Measurements from ENCODE around the gene GCKR.

The GCKR gene, protein sequence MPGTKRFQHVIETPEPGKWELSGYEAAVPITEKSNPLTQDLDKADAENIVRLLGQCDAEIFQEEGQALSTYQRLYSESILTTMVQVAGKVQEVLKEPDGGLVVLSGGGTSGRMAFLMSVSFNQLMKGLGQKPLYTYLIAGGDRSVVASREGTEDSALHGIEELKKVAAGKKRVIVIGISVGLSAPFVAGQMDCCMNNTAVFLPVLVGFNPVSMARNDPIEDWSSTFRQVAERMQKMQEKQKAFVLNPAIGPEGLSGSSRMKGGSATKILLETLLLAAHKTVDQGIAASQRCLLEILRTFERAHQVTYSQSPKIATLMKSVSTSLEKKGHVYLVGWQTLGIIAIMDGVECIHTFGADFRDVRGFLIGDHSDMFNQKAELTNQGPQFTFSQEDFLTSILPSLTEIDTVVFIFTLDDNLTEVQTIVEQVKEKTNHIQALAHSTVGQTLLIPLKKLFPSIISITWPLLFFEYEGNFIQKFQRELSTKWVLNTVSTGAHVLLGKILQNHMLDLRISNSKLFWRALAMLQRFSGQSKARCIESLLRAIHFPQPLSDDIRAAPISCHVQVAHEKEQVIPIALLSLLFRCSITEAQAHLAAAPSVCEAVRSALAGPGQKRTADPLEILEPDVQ

DNA sequence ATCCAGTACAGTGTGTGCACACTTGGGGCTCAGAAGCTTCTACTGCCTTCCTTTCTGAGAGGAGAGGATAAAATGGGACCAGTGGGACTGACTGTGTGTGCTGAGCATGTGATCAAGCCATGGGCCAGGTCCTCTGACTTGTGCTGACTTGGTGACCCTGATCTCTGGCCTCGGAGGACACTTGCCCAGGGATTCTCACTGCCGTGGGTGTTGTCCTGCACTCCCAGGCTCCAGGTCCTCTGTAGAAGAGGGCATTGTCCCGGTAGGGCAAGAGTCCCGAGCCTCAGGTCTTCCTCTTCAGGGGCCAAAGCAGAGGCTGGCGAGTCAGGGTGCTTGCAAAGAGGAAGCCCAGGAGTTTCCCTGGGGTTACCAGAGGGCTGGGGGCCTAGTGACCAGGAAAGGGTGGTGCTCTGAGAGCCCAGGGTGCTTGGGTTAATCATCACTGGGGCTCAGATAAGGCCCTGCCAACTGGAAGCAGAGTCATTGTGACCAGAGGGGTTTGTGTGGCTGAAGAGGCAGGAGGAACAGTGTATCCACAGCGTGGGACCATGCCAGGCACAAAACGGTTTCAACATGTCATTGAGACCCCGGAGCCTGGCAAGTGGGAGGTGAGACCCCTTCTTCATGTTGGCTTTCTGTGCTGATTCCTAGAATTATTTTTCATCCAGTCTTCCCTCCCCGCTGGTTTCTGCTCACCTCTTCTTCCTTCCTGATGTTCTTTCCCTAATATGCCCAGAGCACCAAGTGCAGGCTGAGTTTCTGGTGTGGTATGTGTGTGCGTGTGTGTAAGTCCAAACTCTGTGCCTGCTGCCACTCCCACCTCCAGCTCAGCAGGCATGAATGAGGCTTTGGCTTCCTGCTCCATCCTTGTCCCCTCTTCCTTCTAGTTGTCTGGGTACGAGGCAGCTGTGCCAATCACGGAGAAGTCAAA lies at the start of gene GCKR:
TSS of gene GCKR (plus strand) at position 483 of the 931 bp plus-strand sequence. CDS start at position 549, 66 bp downstream.
- no peak for ATAC-seq

DNA sequence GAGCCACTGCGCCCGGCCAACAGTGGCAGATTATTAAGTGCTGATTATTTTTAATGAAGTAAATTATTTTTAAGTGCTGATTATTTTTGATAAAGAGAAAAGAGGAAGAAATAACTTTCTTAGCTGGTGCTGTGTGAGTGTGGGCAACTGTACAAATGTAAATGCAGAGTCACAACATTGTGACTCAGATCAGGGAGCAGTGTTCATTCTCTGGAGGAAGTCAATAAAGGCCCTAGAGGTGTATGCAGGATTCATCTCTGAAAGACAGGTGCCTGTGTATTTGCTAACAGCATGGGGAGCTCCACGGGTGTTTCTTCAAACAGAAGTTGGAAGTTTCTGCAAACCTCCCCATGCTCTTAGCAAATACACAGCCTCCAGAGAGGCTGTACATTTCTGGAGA lies 48.3 kb upstream of the GCKR start:
- no peak for ATAC-seq

DNA sequence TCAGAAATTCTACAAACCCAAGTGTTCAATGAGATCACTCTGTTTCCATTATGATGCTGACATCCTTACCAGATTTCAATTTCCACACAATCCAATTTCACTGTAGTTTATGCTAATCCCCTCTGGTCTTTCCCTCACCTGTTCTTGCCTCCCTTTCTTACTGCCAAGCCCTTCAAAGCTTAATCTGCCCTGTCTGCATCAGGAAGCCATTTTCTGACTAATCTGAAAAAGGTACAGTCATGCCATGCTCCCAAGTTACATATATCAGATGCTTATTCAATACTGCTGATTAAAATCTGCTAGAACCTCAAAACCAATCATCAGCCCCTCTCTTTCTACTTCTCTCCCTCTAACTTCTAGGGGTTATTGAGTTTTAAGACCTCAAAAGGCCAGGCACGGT lies 45.5 kb upstream of the GCKR start:
- peak in 1 of 2 donors; percentile 53 for ATAC-seq

DNA sequence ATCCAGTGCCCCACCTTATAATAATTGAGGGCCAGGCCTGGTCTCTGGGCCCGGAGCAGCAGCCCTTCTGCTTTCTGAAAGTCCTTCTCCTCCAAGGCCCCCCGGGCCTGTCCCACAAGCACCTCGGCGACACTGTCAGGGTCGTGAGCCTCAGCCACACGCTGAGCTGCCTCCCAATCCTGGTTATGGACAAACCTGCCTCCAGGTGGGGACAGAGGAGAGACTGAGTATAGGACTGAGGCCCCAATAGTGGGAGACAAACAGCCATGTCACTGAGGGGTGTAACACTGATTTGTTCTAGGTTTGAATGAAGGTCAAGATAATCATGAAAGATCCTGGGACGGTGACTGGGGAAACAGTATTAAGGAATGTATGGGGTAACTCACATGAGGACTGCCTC lies 42.7 kb upstream of the GCKR start:
- ATAC-seq: no peak

DNA sequence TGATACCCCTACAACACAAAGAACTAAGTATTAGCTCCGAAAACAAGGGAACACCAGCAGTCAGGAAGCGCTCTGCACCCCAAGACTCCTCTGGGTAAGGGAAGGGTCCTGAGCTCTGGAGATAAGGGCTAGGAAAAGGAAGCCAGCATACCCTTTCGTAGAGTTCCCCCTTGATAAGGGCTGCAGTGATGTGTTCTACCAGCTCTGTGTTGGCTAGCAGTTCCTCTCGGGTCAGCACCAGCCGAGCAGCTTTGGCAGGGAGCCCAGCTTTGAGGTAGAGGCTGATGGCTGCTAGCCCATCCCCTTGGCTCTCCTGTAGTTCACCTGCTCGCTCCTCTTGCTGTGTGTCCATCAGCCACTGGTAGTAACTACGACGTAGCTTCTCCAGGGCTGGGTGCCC lies 35.5 kb upstream of the GCKR start:
- no peak for ATAC-seq

DNA sequence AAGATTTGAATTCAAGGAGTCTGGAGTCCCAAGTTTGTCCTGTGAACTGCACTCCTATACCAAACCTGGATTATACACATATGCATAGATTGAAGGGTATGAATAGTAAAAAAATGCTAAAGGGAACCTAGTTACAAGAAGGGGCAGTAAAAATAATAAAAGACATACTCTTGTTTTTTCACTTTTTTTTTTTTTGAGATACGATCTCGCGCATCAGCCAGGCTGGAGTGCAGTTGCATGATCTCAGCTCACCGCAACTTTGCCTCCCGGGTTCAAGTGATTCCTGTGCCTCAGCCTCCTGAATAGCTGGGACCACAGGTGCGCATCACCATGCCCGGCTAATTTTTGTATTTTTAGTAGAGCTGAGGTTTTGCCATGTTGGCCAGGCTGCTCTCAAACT lies 32.2 kb upstream of the GCKR start:
- no peak for ATAC-seq

DNA sequence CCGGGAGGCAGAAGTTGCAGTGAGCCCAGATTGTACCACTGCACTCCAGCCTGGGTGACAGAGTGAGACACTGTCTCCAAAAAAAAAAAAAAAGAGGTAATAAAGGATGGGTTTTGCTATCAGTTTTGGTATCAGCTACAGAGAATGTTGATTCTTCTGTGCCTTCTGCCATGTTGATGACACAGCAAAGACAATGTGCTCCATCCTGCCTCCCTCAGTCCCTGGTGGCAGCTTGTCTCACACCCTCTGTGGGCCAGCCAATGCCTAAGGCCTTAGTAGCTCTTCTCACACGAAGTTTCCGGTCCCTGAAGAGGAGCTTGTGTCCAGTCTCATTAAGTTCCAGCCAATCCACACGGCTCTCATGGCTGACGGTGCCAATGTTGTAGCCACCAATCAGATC lies 24.7 kb upstream of the GCKR start:
- no peak for ATAC-seq

DNA sequence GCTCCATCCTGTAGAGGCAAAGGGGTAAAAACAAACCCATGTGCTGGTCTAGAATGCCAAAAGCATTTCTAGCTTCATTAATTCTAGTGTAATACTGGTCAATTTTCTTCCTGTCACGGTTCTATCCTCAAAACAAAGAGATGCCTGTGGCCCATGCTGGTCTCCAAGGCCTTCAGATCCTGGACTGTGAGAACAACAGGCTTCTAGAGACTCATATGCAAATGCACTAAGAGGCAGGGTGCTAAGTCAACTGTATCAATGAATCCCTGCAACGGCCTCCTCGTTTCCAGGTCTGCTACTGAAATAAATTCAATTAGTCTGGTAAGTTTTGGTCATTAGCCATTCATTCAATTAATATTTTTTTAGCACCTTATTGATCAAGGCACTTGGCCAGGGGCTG lies 11.1 kb upstream of the GCKR start:
- no peak for ATAC-seq

DNA sequence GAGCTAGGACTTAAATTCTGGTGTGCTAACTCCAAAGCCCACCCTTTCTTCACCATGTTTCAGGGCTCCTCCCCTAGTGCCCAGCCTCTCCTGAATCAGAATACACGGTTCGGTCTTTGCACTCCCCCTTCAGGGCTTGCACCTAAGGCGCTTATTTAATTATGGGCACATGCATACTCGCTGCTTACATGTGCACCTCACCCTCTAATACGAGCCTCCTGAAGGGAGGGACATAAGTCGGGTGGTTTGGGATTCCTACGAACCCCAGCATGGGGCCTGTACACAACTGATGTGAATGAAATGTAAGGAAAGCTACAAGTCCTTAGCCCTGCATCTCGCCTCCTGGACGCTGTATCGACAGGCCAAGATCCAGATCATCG lies 7.5 kb upstream of the GCKR start:
- no peak for ATAC-seq

DNA sequence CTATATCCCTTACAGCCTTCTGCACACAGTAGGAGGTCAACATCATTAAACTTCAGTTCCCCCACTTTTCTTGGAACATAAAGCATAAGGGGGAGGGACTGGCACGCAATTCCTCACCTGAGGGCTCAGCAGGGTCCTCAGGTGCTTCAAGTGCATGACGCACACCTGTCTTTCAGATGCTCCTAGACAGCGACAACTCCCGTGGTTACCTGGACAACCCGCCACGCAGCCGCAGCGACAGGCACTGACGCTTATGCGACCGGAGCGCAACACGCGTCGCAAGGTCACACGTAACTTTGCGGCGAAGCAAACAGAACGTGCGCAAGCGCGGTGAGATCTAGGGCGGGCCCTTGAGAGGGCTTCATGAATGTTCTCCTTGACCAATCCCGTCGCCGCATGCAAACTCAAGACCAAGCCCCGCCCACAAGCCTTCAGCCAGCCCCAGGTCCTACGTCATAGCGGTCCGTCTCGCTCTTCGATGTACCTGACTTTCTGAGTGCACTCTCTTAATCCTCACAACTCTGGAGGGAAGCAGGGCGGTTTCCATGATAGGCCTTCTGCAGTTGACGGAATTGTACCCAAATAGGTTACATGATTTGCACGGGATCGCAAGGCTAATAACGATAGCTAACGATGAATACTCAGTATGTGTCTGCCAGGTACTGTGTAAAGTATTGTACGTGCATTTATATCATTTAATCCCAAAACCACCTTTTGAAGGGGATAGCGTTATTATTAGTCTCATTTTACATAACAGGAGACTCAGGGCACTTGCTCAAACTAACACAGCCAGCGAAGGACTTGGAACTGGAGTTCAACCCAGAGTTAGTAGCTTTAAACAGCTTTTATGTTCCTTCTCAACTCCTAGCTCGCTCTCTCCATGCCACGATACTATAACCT lies 6.9 kb upstream of the GCKR start, which contains the start of gene IFT172:
TSS of gene IFT172 (minus strand) at position 246 of the 900 bp plus-strand sequence. CDS start at position 156, 90 bp downstream.
- ATAC-seq: peak; percentile 94 to 96

DNA sequence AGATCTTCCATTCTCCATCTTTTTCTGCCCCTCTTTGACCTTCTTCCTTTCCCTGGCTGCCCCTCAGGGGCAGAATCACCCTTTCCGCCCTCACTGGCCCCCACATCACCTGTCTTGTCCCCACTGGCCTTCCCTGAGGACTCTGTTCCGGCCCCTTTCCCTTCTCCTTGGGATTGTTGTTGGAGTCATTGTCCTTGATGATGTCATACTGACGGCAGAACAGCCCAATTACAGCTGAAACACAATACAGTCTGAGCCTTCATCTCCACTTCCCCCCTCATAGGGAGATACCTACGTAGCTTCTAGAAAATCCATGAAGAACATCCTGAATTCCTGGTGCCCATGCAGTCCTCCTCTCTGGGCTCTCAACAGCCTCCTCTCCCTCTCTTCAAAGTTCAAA lies 4.1 kb upstream of the GCKR start:
- no peak for ATAC-seq

DNA sequence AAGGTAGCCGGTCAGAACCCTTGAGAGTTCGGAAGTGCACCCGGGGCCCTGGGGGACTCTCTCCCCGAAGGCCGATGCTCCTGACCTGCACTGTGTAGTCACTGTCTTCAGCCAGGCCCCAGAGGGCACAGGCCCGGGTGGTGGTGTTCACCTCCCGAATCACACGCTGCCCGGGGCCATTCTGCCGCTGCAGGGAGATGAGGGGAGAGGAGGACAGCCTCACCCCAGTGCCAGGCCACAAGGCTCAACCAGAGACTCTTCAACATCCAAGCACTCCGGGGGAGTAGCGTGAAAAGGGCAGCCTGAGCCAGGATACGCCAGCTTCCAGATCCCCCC lies 2.7 kb upstream of the GCKR start:
- ATAC-seq: no peak

DNA sequence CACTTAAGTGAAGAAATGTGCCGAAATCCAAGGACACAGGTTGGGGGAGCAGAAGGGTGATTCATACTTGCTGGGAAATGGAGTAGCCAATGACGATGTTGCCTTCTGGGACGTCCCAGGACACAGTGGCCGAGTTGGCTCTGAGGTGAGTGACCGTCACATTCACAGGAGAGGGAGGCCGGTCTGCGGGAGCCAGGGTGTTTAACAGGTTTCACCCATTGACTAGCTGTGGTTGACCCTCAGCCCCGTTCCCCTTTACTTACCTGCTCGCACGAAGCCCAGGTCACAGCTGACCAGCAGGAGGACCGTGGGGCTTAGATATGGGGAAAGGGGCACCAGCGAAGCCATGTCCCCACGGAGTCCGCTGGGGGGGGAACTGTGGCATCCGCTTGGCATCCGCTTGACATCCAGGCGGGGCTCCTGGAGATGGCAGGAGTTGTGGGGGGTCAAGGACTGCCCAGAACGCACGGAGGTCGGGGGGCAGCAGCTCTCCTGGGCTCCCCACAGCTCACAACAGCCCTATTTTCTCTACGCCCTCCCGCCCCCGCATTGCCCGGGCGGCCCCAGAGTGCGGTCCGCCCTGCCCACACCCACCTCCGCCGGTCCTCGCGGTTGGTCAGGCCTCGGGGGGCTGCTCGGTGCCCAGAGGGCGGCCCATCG lies 2.2 kb upstream of the GCKR start:
- no peak for ATAC-seq

DNA sequence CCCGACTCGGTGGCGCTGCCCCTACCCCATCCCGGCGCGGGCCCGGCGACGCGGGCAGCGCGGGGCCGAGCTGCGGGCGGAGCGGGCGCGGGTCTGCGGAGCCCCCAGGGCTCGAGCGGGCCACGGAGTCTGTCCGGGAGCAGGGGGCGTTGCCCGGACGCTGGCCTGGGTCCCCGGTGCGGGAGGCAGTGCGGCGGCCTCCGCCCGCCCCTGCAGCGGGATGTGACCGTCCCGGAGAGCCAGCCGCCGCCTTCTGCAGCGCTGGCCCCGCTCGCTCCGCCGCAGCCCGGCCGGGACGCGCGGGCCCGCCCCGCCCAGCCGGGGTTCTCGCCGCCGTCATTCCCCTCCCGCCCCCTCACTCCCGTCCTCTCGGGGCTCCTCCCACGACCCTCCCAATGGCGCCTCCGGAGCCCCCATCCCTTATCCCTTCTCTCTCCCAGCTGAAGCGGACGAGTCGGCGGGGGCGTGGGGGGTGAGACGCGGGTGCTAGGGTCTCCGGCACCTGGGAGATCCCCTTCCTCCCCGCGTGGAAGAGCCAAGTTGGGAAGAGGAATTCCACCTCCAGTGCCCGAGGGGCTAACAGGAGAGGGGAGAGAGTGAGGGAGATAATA lies 1.6 kb upstream of the GCKR start, which contains the start of gene FNDC4:
TSS of gene FNDC4 (minus strand) at position 257 of the 611 bp plus-strand sequence. CDS start 521 bp downstream, outside the sequence.
- ATAC-seq: peak; percentile 62

DNA sequence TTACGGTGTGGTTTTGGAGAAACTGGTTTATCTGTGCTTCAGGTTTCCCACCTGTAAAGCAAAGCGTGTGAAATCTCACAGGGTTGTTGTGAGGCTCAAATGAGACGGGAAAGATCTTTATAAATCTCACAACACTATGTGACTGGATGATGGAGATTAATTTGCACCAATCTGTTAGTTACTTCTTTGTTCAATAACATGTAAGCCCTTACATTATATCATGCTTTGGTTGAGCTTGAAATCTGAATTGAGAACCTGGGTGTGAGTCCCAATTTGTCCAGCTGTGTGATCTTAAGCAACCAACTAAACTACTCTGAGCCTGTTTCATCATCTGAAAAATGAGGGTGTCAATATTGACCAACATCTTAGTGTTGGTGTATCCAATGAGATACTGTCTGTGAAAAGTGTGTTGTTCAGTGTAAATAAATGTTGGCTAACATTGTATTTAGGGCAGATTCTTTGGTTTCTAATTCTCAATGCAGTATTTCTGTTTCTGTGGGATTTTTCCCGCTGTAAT lies 741 bp upstream of the GCKR start:
- no peak for ATAC-seq

DNA sequence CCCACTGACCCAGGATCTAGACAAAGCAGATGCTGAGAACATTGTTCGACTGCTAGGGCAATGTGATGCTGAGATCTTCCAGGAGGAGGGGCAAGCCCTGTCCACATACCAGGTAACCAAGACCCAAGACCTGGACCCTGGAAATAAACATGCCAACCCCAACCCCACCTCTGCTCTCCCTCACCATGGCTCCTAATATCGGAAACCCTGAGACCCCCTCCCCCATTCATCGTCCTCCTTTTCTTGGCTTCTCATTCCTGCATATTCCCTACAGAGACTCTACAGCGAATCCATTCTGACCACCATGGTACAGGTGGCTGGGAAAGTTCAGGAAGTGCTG lies 619 bp downstream of the GCKR start:
- no peak for ATAC-seq

DNA sequence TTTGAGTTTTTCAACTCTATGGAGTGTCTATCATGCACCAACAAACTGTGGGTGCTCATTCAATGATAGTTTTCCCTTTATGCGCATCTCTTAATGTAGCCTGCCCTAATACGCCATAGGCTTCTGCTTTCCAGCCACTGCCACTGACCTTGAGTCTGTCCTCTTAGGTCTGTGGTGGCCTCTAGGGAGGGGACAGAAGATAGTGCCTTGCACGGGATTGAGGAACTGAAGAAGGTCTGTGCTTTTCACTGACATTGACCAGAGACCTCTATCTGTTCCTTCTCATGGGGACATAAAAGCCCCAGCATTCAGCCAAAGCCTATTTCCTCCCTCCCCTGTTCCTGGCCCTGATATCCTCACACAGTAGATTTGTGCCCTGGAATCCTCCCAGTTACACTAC lies 2.3 kb downstream of the GCKR start:
- ATAC-seq: no peak

DNA sequence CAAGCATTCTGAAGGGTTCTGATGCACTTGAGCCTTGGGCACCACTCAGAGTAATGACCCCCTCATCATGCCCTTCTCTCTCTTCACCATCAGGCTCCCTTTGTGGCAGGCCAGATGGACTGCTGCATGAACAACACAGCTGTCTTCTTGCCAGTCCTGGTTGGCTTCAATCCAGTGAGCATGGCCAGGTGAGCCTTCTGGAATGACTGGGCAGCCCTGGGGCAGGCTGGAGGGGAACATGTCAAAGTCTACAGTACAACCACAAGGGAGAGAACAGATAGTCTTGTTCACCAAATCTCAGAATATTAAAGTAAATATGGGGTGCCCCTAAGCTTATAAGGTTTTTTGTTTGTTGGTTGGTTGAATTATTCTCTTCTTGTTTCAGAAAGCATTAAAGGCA lies 4.4 kb downstream of the GCKR start:
- ATAC-seq: no peak

DNA sequence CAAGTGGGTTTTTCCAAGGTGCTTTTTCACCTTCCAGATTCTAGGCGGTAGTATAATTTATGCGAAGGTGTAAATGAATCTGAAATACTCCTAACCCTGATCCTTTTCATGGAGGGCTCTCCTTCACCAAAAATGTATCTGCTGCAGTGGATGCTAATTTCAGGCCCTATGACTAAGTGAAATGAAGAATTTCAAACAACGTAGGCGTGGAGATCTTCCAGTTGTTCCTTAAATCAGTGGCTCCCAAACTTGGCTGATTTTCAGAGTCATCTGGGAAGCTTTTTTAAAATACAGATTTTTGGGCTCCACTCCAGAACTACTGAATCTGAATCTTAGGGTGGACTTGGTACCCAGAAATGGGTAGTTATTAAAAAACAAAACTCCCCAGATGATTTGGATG lies 5.5 kb downstream of the GCKR start:
- no peak for ATAC-seq

DNA sequence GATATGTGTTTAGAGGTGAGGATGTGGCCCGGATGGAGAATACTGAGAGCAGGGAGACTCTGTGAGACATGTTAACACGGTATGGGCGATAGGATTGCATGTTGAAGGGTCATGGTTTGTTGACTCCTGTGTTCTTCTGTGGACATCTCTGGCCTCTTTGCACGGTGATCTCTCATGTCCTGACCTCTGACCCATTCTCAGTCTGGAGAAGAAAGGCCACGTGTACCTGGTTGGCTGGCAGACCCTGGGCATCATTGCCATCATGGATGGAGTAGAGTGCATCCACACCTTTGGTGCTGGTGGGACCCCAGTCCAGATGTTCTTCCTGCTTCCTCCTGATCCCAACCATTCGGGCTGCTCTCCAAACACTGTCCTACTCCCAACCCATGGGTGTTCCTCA lies 9.9 kb downstream of the GCKR start:
- ATAC-seq: no peak

DNA sequence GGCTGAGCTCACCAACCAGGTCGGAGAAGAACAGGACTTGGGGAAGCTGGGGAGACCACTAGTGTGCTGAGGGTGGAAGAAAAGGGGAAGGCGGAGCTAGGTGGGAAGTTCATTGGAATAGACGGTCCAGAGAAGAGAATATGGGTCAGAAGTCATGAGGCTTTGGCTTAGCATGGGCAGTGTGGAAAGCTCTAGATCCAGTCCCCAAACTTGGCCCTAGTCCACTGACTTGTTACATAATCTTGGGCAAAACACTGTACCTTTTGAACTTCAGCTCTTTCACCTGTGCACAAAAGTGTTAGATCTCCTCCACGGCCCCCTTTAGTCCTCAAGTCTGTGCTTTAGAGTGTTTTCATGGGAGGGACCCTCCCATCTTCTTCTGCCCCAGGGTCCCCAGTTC lies 10.7 kb downstream of the GCKR start:
- no peak for ATAC-seq
